GM19468 (cell line): ENCODE results near the gene TPSB2.
"Not testable (repeated sequence)": the region's sequence is repeated elsewhere in the genome, so short reads cannot be mapped to it uniquely, and the experiment has no call there.

Experiments used
- ATAC-seq: cut with Tn5 transposase; IDR thresholded peaks from one replicate; pipeline ENCODE4 v1.9.1; 2021; ENCODE audit warnings: mild to moderate bottlenecking, moderate library complexity, moderate number of reproducible peaks; ENCODE audit not compliant: unreplicated experiment; ENCODE audit errors: extremely low read depth

The TPSB2 gene

GRCh38 chr16:1190789-1191188 lies 39.2 kb downstream of the TPSB2 start:
- not testable (repeated sequence) for ATAC-seq

GRCh38 chr16:1189455-1189854 lies 40.5 kb downstream of the TPSB2 start:
- ATAC-seq = no peak

- ATAC-seq = no peak
These were observed 41.4 kb downstream of the TPSB2 start for GRCh38 chr16:1188432-1189189.

- not testable (repeated sequence) for ATAC-seq
These were observed 44.4 kb downstream of the TPSB2 start for GRCh38 chr16:1185460-1186207.

- no peak for ATAC-seq
These were observed 45.0 kb downstream of the TPSB2 start for GRCh38 chr16:1184980-1185379.

GRCh38 chr16:1184156-1184868 lies 45.7 kb downstream of the TPSB2 start:
- no peak for ATAC-seq

- ATAC-seq = no peak
These were observed 46.8 kb downstream of the TPSB2 start for GRCh38 chr16:1182950-1183907.

GRCh38 chr16:1182316-1182671 lies 47.7 kb downstream of the TPSB2 start:
- no peak for ATAC-seq

GRCh38 chr16:1181404-1182315 lies 48.3 kb downstream of the TPSB2 start:
- ATAC-seq = no peak

- no peak for ATAC-seq
These were observed 49.2 kb downstream of the TPSB2 start for GRCh38 chr16:1180549-1181403.
